Measurements from ENCODE around the gene RARB.

Gene RARB

GRCh38 chr3:25473246-25473645 lies 45.2 kb downstream of the RARB start:
- no peak for DNase-seq

- no peak for DNase-seq
Observed at GRCh38 chr3:25474052-25474451, 46.0 kb downstream of the RARB start.

GRCh38 chr3:25476639-25477038 lies 48.6 kb downstream of the RARB start:
- no peak for DNase-seq

GRCh38 chr3:25478211-25478757 lies 50.2 kb downstream of the RARB start:
- DNase-seq: no peak

GRCh38 chr3:25478964-25479726 lies 51.1 kb downstream of the RARB start:
- DNase-seq: no peak

- no peak for DNase-seq
Observed at GRCh38 chr3:25479727-25480010, 51.6 kb downstream of the RARB start.

GRCh38 chr3:25480811-25481210 lies 52.7 kb downstream of the RARB start:
- DNase-seq: no peak

GRCh38 chr3:25481386-25481785 lies 53.3 kb downstream of the RARB start:
- no peak for DNase-seq

GRCh38 chr3:25483456-25483855 lies 55.4 kb downstream of the RARB start:
- DNase-seq: no peak

- DNase-seq: no peak
Observed at GRCh38 chr3:25485673-25486072, 57.6 kb downstream of the RARB start.

GRCh38 chr3:25486932-25487331 lies 58.9 kb downstream of the RARB start:
- DNase-seq: no peak

- no peak for DNase-seq
Observed at GRCh38 chr3:25489858-25490593, 62.0 kb downstream of the RARB start.

GRCh38 chr3:25493246-25493645 lies 65.2 kb downstream of the RARB start:
- no peak for DNase-seq

GRCh38 chr3:25493786-25494185 lies 65.7 kb downstream of the RARB start:
- no peak for DNase-seq

GRCh38 chr3:25495304-25495703 lies 67.2 kb downstream of the RARB start:
- DNase-seq: no peak

- DNase-seq: no peak
Observed at GRCh38 chr3:25495726-25496253, 67.7 kb downstream of the RARB start.

GRCh38 chr3:25497096-25497495 lies 69.0 kb downstream of the RARB start:
- no peak for DNase-seq

GRCh38 chr3:25500706-25501210 lies 72.7 kb downstream of the RARB start:
- no peak for DNase-seq

- DNase-seq: no peak
Observed at GRCh38 chr3:25502233-25502632, 74.2 kb downstream of the RARB start.

- no peak for DNase-seq
Observed at GRCh38 chr3:25503898-25504301, 75.8 kb downstream of the RARB start.

- no peak for DNase-seq
Observed at GRCh38 chr3:25505581-25505980, 77.5 kb downstream of the RARB start.

GRCh38 chr3:25507811-25508210 lies 79.7 kb downstream of the RARB start:
- no peak for DNase-seq

- DNase-seq: no peak
Observed at GRCh38 chr3:25508433-25508832, 80.4 kb downstream of the RARB start.

GRCh38 chr3:25508901-25509300 lies 80.8 kb downstream of the RARB start:
- DNase-seq: no peak
